Activated CD4-positive, CD25-positive, alpha-beta regulatory T cell (primary cell): ENCODE measurements around the gene SPEF1.
A peak's percentile ranks its signal among the peaks of the same experiment; 100 is the strongest.
"Not testable (repeated sequence)": the region's sequence is repeated elsewhere in the genome, so short reads cannot be mapped to it uniquely, and the experiment has no call there.

Experiments used
- DNase-seq, 4 experiments: peaks; one replicate each; lab custom pipeline; 2025; lab: John Stamatoyannopoulos, UW

The SPEF1 gene

GRCh38 chr20:3781153-3781910 lies at the start of gene SPEF1:
SPEF1 (minus strand) TSS chr20:3781448; CDS start chr20:3781287, 161 bp downstream.
- DNase-seq = no peak

GRCh38 chr20:3829891-3830290 lies 48.6 kb upstream of the SPEF1 start:
- DNase-seq = not testable (repeated sequence)

DNA sequence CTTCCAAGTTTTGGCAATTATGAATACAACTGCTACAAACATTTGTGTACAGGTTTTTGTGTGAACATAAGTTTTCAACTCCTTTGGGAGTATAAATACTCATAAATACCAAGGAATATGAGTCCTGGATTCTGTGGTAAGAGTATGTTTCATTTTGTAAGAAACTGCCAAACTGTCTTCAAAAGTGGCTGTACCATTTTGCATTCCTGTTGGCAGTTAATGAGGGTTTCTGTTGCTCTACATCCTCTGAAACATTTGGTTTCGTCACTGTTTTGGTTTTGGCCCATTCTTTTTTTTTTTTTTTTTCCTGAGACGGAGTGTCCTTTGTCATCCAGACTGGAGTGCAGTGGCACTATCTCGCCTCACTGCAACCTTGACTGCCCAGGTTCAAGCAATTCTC lies 47.5 kb upstream of the SPEF1 start:
- DNase-seq = no peak

DNA sequence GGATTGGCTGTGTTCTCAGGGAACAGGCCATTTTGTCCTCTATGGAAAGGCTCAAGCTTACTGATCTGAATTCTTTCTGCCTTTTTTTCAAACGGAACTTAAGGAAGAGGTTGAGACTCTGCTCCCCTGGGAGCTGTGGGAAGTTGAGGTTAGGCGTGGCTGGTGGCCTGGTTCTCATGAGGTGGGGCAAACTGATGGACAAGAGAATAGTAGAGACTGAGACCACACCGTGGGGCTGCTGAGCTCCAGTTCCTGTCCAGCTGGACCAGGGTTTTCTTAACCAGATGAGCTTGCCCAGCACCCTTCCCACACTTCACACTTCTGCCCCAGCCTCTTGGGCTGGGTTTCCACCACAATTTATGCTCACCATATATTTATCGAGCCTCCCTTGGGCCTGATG lies 45.2 kb upstream of the SPEF1 start:
- DNase-seq = no peak

DNA sequence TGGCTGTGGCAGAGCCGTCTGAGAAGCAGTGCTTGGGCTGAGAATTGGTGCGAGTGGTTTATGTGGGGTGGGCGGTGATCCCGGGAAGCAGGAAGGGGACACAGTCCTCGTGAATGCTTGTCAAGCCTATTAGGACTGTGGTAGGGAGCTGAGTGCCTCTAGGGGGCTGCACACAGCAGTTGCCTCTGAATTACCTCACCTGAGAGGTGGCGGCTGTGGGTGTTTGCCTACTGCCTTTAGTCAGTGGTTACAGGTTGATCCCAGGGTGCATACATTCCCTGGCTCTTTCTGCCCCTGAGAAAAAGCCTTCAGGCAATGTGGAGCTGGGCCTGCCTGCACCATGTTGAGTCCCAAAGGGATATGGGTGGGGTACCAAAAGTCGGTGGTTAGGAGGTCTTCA lies 44.3 kb upstream of the SPEF1 start:
- no peak for DNase-seq

- DNase-seq = no peak
Observed at GRCh38 chr20:3823881-3824280, 42.6 kb upstream of the SPEF1 start.

- no peak for DNase-seq
Observed at GRCh38 chr20:3821996-3822395, 40.7 kb upstream of the SPEF1 start.

GRCh38 chr20:3820901-3821727 lies 39.9 kb upstream of the SPEF1 start:
- no peak for DNase-seq

- peak; percentile 80 to 84 (median 82) for DNase-seq
Observed at GRCh38 chr20:3820048-3820900, 39.0 kb upstream of the SPEF1 start, which contains the start of gene AP5S1. AP5S1 (plus strand) TSS chr20:3820547; CDS start chr20:3822118, 1,571 bp downstream.

DNA sequence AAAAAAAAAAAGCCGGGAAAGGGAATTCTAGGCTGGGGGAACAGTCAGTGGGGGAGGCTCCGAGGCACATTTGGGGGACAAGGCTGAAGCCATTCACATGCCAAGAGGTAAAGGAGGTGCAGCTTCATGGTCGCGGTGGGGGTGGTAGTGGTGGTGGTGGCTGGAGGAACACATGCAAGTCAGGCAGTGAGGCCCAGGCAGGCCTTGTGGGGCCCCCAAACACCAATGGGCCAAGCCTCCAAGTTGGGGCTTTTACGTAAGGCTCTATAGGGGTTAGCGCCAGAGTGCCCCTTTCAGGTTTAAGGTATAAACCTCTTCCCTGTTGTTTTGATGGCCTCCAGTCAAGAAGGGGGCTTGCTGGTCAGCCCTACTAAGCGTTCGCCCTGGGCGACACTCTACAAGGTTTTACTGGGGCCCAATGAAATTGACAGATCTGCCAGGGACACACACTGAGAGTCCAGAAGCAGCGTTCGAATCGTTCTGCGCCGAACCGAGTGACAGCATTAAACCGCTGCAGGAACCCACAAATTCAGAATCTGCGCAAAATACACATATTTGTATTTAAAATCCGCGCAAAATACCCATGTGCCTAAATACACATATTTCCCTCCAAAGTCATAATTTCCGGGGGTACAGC lies 38.3 kb upstream of the SPEF1 start:
- DNase-seq = no peak

GRCh38 chr20:3818155-3819151 lies 37.2 kb upstream of the SPEF1 start:
- DNase-seq = no peak

- DNase-seq = peak in 1 of 4 experiments; percentile 15
Observed at GRCh38 chr20:3815703-3816315, 34.6 kb upstream of the SPEF1 start.

DNA sequence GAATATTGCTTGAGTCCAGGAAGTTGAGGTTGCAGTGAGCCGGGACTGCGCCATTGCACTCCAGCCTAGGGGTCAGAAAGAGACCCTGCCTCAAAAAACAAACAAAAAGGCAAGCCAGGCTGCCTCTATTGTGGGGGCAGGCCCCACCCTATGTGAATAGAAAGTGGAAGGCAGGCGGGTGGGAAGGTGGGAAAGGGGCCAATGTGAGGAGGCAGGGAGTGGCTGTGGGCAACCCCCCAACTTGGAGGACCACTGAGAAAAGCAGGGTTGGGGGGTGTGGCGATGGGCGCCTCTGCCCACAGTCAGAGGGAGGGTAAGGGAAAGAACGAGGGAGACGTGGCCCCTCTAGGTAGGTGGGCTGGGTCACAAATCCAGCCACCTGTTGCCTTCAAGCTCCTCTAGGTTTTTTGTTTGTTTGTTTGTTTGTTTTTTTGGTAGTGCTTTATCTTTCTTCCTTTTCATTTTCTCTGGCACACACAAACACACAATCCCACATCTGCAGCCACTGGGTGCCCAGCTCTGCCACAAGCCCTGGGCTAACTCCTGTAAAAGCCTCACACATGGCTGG lies 33.8 kb upstream of the SPEF1 start:
- DNase-seq = no peak

DNA sequence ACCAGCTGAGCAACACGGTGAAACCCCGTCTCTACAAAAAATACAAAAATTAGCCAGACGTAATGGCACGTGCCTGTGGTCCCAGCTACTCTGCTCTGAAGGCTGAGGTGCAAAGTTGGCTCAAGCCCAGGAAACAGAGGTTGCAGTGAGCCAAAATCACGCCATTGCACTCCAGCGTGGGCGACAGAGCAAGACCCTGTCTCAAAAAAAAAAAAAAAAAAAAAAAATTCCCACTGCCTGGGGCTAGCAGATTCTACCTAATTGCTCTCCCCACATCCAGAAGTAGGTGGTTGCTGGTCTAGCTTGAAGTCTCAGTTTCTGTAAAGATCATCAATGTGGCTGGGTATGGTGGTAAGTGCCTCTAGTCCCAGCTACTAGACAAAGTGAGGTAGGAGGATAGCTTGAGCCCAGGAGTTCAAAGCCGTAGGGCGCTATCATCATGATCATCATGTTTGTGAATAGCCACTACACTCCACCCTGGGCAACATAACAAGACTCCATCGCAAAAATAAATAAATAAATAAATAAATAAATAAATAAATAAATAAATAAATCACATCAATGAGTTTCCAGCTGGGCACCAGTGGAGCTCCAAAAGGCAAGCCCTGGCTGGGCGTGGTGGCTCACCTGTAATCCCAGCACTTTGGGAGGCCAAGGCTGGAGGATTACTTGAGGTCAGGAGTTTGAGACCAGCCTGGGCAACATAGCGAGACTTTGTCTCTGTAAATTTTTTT lies 32.8 kb upstream of the SPEF1 start:
- no peak for DNase-seq

DNA sequence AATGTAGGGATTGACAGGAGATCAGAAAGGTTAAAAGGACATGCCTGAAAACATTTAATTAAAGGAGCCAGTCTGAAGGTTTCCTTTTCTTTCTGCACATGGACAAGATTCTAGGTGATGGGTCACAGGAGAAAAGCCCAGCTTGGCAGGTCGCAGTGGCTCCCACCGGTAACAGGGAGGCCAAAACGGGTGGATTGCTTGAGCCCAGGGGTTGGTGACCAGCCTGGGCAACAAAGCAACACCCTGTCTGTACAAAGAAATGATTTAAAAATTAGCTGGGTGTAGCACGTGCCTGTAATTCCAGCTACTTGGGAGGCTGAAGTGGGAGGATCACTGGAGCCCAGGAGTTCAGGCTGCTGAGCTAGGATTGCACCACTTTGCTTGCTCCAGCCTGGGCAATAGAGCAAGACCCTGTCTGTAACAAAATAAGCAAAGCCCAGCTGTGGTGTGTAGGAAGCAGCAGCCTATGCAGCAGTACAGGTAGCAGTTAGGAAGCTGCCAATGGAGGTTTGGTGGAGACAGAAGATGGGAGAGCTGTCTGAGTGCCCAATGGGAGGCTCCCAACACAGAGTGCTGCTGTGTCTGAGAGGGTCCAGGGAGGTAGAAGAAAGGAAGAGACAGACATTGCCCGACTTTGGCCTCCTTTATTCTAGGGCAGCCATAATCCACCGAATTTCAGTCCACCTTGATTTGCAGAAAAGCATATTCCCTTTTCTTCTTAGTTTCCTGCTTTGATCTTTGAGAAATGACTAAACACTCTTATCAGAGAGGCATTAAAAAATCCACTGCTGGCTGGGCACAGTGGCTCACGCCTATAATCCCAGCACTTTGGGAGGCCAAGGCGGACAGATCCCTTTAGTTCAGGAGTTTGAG lies 32.0 kb upstream of the SPEF1 start:
- no peak for DNase-seq

- DNase-seq = no peak
Observed at GRCh38 chr20:3812259-3812681, 31.0 kb upstream of the SPEF1 start.

GRCh38 chr20:3811467-3812258 lies 30.4 kb upstream of the SPEF1 start:
- DNase-seq = peak; percentile 69 to 94 (median 82)
